Stimulated activated naive CD8-positive, alpha-beta T cell treated with anti-CD3 and anti-CD28 coated beads, Interleukin-15, Interleukin-2, amounts not matched to agents 100 U/mL and 50 U/mL, for 24 hours (primary cell): ENCODE data around the gene KEL.

Experiments
- ATAC-seq: fragments of 150-1000 bp; cut with Tn5 transposase; one replicate; pipeline ENCODE4 v1.10.0; 2021
- DNase-seq: peaks from one replicate; pipeline ENCODE4 v3.0.0; 2021

KEL gene

DNA sequence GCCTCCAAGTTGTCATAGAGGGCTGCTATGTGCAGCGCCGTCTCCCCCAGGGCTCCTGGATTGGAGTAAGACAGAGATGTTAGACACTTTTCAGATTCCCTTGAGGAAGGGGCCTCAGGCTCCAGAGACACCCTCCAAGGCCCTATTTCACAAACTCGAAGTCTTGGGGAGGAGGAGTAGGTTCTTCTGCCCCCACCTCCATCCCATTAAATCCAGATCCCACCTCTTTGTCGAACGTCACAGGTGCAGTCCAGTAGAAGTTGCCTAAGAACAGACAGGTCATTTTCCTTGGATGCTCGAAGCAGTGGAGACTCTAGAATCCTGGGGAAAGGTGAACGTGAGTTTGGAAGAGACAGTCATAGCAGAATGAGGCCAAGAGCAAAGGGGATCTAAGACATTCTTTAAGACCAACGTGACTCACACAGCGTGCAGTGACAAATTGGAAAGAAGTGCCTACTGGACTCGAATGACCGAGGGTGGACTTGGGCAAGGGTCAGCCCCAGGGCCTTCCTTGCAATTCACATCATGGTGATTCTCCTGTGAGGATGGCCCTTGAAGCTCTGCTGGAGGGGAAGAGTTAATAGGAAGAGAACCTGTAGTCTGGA, 31.9 kb downstream of the KEL start:
- ATAC-seq (no peak), DNase-seq (no peak)

DNA sequence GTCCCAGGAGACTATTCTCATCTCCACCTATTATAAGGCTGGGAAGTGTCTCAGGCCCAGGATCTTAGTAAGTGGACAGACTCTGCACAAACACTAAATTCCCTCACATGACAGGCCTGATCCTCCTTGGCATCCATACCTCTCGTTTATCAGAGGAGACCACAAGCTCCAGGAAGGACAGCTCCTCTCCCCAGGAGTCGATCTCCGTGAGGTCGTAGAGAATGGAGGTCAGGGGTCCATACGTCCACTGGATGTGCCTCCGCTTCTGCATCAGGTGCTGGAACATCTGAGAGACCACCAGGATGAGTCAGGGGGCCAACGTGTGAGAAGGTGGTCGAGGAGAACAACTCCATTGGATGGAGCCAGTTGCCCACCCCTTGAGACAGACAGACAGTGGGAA, 34.2 kb downstream of the KEL start:
- no peak for ATAC-seq
- DNase-seq: no peak

DNA sequence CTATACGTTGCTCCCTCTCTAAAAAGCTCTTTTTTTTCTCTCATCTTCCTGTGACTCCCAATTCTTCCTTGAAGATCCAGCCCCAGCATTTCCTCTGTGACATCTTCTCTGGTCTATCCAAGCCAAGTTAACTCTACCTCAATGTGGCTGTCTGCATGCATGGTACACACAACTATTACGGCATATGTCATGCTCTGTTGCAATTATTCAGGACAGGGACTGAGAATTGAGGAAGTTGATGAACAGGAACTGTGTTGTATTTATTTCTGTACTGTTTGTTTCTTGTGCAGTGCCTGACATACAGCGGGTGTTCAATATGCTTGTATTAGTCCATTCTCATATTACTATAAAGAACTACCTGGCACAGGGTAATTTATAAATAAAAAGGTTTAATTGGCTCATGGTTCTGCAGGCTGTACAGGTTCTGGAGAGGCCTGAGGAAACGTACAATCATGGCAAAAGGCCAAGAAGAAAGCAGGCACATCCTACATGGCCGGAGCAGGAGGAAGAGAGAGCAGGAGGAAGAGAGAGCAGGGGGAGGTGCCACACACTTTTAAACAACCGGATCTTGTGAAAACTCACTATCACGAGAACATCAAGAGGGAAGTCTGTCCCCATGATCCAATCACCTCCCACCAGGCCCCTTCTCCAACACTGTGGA, 34.9 kb downstream of the KEL start:
- no peak for DNase-seq
- ATAC-seq: no peak

DNA sequence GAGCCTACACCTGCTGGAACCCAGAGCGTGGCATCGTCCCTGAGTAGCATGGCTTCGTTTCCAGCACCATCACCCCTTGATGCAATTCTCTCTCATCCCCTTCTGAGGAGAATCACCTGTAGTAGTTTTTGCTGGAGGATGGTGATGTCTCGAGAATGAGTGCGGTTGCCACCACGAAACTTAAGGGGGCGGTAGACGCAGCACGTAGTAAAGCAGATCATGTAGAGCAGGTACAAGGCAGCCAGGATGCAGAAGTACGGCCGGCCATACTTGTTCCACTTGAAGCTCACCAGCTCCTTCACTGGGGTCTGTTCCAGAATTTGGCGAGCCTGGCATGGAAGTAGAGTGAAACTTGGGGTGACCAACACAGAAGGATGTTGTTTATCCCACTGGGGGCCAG, 36.8 kb downstream of the KEL start:
- DNase-seq (no peak), ATAC-seq (no peak)

DNA sequence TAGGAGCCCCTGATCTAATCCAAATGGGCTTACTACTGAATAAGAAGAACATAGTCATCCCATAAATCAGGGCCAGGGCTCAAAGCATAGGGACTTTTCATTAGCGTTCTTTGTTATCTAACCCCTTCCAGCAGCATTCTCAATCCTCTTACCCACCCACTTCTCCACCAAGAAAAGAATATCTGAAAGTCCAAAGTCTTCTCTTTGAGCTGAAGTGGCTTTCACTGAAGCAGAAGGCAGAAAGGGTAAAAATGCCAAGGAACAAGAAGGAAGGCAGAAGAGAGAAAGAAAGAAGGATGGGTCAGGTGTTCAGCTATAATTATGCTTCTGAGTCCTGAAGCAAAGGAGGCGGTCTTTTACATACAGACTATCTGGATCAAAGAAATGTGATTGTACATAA, 38.8 kb downstream of the KEL start:
- ATAC-seq (no peak), DNase-seq (no peak)

DNA sequence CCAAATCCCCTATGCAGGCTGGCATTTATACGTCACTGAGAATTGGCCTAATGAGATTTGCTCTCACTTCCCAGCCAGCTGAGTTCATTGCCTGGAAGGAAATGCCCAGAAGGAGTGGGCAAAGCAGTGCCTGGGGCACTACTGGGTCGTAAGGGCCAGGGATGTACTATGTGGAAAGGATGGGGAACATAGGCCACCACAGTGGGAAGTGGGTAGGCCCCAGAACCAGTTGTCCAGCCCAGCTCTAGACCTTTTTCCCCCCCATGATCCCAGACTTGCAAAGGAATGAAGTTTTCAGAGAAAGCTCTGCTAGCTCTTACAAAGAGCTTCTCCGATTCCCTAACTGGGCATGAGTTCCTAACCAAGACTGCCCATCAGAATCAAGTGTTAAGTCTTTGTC, 42.5 kb downstream of the KEL start:
- DNase-seq (no peak), ATAC-seq (no peak)

DNA sequence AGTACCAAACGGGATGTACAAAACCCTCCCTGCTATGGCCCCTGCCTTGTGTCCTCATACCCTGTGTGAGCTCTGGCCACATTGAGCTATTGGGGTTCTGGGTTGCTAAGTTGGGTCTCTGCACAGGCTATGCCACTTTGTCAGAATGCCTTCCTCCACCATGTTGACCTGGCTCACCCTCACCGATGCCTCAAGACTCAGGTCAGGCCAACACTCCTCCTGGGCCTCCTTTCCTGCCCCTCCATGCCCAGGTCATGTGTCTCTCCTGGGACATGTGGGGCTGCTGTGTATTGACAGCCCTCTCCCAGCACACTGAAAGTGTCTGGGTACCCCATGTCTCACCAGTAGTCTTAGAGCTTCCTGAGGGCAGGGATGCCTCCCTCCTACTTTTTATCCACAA, 43.3 kb downstream of the KEL start:
- DNase-seq (no peak), ATAC-seq (no peak)

DNA sequence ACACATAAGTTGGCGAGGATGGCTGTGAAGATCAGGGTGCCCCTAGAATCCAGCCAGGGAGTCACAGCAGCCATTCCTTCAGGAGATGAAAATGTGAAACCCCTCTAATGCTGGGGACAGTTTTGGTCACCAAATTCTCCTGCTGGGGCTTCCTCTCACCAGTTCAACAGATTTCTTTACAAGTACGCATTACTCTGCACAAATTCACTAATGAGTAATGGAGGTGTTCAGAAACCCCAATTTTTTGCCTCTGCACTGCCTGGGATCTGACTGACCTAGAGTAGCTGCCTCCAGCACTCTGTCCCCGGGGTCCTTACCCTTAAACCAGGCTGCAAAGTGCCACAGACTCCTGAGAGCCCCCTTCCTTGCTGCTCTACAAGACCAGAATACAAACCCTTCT, 44.7 kb downstream of the KEL start:
- ATAC-seq (no peak), DNase-seq (no peak)

DNA sequence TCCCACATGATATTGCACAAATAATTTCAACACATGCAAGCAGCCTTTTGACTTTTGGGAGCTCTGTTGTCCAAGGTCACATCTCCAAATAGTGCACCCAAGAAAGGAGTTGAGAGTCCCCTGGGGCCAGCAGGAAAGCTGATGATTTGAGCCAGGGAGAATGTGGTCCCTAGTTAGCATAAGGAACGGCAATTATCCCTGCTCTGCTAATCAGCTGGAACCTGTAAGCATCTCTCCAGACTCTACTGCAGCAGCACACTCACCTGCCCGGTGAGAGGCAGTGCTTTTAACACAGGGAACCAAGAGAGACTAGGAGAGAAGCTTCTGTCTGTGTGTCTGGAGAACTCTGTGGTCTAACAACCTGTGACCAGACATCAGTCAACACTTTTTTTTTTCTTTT, 45.7 kb downstream of the KEL start:
- DNase-seq (no peak), ATAC-seq (no peak)

DNA sequence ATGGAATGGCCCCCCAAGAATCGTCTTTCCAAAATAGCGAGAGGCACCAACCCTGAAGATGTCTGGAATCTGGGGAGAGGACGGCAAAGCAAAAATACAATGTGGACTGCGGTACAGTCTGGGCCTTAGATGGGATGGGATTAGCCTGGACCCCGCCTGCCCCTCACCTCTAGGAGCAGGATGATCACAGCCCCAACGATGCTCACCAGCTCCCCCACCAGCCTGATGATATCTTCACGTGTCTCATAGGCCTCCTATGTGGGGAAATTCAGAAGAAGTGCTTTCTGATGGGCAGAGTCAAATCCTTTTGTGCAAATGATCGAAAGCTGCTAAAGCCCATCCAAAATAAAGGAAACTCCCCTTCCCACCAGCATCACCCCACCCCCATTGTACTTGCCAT, 46.8 kb downstream of the KEL start:
- ATAC-seq (no peak), DNase-seq (no peak)

DNA sequence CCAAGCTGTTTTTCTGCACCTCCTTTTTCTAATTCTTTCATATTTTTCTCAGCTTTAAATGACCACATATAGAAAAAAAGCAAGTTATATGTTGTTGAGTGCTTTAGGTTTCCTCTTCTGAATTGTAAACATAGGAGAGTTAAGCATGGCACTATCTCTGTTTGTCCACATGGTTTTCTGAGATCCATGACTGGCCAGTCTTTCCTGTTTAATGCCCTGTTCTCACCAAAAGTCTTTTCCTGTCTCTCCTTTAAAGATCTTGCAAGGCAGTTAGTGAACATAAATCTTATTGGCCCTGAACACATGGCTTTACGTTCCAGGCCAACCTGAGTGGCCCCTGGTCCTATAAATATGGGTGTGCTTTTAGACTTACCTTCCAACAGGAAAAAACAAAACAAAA, 48.0 kb downstream of the KEL start:
- ATAC-seq: no peak
- DNase-seq: no peak

DNA sequence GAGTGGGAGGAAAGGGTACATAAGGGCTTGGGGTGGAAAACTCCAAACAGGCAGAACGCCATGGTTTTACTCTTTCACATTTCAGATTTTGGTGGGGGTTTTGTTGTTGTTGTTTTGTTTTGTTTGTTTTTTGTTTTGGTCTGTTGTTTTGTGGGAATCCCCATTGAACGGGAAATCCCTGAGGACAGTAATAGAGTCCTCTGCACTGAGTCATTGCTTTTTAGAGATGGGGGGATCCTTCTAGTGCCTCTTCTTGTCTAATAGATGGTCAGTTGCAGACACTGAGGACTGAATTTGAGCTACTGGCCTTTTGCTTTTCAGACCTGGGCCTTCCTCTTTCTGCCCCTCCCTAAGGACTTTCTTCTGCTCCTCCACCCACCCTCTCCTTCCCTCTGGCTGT, 48.6 kb downstream of the KEL start:
- ATAC-seq (no peak), DNase-seq (no peak)

DNA sequence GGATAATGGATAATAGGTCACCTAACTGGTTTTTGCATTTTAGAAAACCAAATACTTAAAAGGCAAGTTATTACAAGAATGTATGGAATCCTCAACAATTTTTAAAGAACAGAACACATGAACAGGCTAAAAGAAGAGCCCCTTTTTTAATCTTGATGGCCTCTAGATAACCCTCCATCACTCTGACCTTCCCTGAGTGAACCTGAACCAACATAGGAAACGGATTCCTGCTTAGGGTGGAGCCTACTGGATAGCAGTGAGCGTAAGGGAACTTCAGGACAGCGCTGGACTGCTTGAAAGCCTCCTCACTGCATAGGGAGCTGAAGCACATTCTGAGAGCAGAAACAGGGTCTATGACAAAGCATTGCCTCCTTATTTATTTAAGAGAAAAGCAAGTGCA, 49.1 kb downstream of the KEL start:
- DNase-seq (no peak), ATAC-seq (no peak)

DNA sequence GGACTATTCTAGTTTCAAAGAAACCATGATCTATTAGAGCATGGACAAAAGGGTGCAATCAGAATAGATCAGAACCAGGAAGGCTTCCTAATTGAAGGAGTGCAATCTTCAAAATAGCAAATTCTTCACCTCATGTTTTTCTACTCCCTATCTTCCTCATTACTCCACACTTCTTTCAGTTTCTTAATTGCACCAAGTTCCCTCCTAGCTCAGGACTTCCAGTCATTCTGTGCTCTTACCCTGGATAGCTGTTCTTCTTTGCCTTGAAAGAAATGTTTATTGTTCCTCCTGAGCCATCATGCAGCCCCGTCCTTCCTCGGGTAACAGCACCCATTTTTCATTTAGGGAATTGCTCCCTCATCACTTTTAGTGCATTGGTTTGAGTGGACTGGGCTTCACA, 51.7 kb downstream of the KEL start:
- DNase-seq: no peak
- ATAC-seq: no peak

DNA sequence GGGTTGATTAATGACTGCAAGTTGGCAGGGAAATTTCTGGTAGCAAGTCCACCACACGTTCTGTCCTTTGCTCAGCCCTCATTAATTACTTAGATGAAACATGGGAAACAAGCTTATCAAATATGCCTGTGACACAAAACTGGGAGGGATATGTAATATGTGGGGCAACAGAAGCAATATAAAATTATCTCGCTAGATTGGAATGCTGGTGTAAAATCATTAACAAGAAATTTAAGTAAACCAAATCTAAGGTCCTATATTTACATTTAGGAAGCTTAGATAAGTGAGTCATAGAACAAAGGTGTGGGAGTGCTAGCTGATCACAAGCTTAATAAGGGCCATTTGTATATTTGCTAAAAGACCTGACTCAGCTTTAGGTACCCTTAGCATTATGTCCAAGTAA, 52.1 kb downstream of the KEL start:
- DNase-seq: no peak
- ATAC-seq: no peak

DNA sequence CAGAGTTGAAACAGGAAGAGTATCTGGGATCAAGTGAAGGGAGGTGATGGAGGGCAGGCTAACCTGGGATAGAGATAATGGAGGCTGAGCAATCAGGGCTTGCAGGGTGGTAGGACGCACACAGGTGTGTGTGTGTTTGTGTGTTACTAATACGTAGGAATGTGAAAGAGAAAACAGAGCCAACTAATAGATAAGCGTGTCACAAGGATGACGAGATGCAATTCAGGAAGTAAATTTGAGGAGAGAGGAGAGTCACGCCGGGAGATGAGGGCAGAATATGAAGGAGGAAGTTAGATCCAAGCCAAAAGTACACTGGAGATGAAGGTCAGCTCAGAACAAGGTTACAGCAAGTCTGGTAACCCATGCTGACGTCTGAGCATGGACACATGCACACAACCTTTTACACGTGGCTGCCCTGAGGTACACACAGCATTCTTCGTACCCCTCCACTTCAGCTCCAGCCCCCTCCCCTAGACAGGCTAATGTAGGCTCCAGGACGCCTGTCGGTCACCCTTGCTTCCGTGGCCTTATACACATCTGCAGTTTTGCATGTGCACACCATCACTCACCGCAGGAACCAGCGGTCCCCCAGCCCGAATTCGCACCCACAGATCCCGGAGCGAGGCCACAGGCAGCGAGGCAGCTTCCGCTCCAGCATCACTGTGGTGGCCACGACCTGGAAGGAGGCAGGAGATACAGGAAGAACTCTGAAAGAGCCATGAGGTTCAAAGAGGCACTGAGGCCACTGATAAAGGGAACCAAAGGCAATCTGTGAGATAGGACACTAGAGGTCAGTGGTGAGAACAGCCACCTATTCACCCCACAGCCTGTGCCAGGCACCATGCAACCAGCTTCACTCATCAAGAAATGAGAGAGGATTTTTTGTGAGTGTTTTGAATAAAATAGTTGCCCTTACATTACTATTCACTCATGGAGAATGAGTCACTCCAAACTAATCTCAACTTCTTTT, 53.0 kb downstream of the KEL start:
- ATAC-seq (peak; percentile 49), DNase-seq (no peak)

DNA sequence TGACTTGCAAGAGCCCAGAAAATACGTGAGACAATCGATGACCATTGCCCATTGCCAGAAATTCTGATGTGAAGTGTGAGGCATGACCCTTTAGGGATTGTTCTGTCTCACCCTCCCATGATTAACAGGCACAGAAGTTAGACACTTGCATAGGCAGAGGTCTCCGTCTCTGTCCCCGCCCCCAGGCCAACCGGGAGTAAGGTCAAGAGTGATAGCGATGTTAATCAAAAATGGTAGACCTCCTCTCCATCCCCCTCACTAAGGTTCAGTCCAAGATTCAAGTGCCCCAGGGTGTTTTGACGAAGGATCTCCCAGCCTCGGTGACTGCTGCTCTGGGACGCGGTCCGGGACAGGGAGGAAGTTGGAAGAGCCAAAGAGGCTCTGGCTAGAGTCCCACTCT, 53.9 kb downstream of the KEL start:
- ATAC-seq: no peak

DNA sequence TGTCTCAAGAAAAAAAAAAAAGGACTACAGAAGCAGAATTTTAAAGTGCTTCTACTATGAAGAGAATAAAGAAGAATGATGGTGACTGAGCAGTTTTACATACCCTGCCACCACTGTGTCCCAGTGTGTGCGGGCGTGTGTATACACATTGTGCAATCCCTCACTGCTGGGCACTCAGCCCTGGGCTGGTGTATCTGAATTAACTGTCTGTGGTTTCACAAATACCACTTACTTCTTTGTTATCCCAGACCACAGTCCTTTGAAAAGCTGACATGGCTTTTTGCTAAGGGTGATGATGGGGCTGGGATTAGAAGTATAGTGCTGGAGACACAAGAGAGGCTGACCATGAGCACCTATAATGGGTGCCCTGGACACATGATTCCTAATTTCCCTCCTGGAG, 55.5 kb downstream of the KEL start:
- DNase-seq: no peak
- ATAC-seq: no peak

More for the DNA sequence above, 53.9 kb downstream of the KEL start:
- no peak for DNase-seq

DNA sequence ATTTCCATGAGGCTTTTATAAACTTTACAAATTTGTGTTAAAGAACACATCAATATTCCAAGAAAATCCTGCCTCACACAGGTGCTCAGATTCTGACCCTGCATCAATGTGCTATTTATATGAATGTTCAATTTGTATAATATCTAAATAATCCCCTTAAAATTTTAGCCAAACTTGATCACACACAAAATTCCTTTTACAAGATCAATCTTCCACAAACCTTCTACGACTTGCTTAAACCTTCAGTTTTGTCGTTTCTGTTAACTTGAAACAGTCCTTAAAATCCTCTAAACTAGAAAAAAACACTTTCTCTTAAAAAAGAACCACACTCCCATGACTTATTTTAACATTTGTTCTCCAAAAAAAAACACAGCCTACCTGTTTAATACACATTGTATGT, 56.4 kb downstream of the KEL start:
- ATAC-seq: no peak
- DNase-seq: no peak

DNA sequence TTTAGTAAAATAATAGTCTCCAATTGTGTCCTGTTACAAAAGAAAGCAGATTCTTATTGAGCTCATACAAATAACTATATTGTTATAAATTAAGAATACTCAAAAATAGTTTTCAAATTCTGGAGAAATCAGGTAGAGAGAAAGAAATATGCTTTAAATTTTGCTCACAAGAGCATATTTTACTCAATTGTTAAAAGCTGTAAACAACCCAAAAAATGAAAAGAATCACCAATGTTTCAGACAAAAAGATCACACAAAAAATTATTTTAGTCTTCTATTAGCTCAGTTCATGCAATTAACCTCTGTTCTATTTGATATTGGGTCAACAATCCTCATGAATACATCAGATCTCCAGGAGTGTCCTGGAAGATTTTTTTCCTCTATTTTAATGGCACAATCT, 58.0 kb downstream of the KEL start:
- DNase-seq: no peak
- no peak for ATAC-seq

DNA sequence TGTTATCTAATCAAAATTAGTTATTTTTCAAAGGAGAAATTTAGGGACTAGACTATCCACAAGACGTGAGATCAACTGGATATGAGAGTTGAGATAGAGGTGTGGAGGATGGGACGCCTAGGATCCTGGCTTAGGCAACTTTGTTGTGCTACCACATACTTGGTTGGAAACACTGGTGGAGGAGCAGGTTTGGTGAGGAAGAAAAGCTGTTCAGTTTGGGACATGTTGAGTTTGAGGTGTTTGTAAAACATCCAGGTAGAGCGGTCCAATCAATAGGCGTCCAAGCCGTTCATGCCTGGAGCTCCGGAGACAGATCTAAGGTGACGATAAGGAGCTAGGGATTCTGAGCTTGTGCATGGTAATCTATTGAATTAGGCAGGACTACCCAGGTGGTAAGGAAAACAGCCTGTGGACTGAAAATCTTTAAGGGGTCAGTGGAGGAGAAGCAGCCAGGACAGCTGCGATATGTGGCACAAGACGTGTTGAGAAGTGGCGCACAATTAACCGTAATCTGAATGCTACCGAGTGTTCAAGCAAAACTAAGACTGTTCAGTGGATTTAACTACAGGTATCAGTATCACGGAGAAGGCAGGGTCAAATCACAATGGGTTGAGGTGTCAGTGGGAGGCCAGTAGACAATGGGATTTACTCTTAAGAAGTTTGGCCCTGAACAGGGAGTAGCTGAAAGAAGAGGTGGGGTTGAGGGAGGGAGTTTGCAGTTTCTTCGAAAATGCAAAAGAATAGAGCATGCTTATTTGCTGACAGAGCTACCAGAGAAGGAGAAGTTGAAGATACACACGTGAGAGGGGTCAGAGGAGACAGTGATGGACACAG, 60.5 kb downstream of the KEL start:
- DNase-seq (no peak), ATAC-seq (no peak)

DNA sequence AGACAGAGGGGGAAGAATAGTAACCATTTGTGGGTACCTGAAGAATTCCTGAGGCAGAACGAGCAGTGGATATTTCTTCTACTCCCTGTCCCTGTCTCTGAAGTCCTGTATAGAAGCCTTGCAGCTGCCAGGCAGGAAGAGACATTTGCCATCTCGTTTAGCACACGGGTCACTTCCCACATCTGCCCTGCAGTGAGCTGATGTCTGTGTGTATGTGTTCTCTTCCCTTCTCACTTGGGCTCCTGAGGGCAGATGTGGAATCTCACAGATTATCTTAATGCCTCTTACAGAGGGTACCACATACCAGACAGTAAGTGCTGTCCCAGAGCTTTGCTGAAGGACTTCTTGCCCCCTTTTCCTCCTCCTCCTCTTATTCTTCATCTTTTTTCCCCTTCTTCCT, 62.5 kb downstream of the KEL start:
- no peak for DNase-seq
- ATAC-seq: no peak
